ENCODE results near the gene NOC3L.

DNA sequence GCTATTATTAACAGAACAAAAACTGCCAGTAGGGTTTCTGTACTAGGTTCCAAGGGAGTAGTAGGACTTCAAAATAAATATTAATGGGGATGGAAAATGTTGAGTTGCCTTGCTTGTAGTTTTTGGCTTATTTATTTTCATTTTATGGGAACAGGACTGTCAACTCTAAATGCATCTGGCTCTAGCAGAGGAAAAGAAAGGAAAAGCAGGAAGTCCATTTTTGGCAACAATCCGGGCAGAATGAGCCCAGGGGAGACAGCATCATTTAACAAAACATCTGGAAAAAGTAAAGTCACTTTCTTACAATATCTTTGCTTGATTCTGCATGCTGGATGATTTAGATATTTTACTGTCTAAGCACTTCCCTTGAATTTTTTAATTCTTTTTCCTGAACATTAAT lies 69.4 kb downstream of the NOC3L start:
- TF ChIP-seq POLR2A (IDR thresholded peaks at IDR 0.05; ENCODE audit: low read depth, low read length) (no peak), FOS (IDR thresholded peaks at IDR 0.05; ENCODE audit: borderline replicate concordance, insufficient read depth, low read length) (no peak), JUN (IDR thresholded peaks at IDR 0.05; ENCODE audit: borderline replicate concordance, insufficient read depth, insufficient read length, low read depth) (no peak)
- TF ChIP-seq, protein P1, sequence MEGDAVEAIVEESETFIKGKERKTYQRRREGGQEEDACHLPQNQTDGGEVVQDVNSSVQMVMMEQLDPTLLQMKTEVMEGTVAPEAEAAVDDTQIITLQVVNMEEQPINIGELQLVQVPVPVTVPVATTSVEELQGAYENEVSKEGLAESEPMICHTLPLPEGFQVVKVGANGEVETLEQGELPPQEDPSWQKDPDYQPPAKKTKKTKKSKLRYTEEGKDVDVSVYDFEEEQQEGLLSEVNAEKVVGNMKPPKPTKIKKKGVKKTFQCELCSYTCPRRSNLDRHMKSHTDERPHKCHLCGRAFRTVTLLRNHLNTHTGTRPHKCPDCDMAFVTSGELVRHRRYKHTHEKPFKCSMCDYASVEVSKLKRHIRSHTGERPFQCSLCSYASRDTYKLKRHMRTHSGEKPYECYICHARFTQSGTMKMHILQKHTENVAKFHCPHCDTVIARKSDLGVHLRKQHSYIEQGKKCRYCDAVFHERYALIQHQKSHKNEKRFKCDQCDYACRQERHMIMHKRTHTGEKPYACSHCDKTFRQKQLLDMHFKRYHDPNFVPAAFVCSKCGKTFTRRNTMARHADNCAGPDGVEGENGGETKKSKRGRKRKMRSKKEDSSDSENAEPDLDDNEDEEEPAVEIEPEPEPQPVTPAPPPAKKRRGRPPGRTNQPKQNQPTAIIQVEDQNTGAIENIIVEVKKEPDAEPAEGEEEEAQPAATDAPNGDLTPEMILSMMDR (IDR thresholded peaks at IDR 0.05; ENCODE audit: extremely low read depth in 1 of 2, insufficient read depth in 1 of 2, low read depth in 1 of 2, low read length in 2 of 2): no peak

Measured in endothelial cell of umbilical vein (primary cell).